K562 (cell line): Measurements from ENCODE around the gene MAP1LC3B. TPM values are rescaled to one million over a fixed set of nuclear protein-coding genes. Genes with fewer than 3 reads are reported as not detected.

Experiments
- DMBX1 ChIP-seq: fragments of 250-450 bp; sonication (Bioruptor Pico); IDR thresholded peaks from 2 replicates; pipeline ENCODE4 v1.8.0; 2022; ENCODE audit warnings: inconsistent platforms, mild to moderate bottlenecking, moderate library complexity, borderline replicate concordance
- HIVEP1 ChIP-seq: fragments of 250-450 bp; sonication (Bioruptor Pico); IDR thresholded peaks from 2 replicates; pipeline ENCODE4 v1.4.0; 2020; ENCODE audit warnings: mild to moderate bottlenecking
- IRF2 ChIP-seq: sonication (generic); formaldehyde crosslinking; IDR thresholded peaks from 2 replicates; pipeline ENCODE4 v1.8.1; 2022; ENCODE audit warnings: mild to moderate bottlenecking, missing genetic modification reagents
- NCOR1 ChIP-seq: fragments of 450-650 bp; IDR thresholded peaks from 2 replicates; pipeline ENCODE4 v1.6.1; 2016; ENCODE audit warnings: mild to moderate bottlenecking, moderate library complexity
- PCBP2 ChIP-seq: fragments of 200-400 bp; formaldehyde crosslinking; IDR thresholded peaks from 2 replicates; pipeline ENCODE4 v1.6.1; 2018; ENCODE audit warnings: low read length, low read depth, mild to moderate bottlenecking, moderate library complexity; ENCODE audit not compliant: poor library complexity, severe bottlenecking
- PML ChIP-seq: IDR thresholded peaks from 2 replicates; pipeline ENCODE4 v1.6.1; 2012; ENCODE audit warnings: low read length, inconsistent platforms
- SMAD1 ChIP-seq: fragments of 150-350 bp; IDR thresholded peaks from 2 replicates; pipeline ENCODE4 v1.6.1; 2014; ENCODE audit warnings: low read length, low read depth; ENCODE audit not compliant: partially characterized antibody
- ZFX ChIP-seq: sonication (generic); formaldehyde crosslinking; IDR thresholded peaks from 2 replicates; pipeline ENCODE4 v1.8.0; 2022; ENCODE audit warnings: mild to moderate bottlenecking, missing genetic modification reagents, moderate library complexity
- ZNF134 ChIP-seq: fragments of 250-450 bp; sonication (Bioruptor Pico); conservative IDR thresholded peaks from 2 replicates; pipeline ENCODE4 v1.4.0; 2020
- ZNF584 ChIP-seq: fragments of 200-800 bp; sonication (Bioruptor generic); IDR thresholded peaks from 2 replicates; pipeline ENCODE4 v1.6.1; 2016; ENCODE audit warnings: low read depth, mild to moderate bottlenecking, missing genetic modification characterization, missing compliant biosample characterization
- polyA plus RNA-seq, 8 experiments: library from polyadenylated mRNA; depleted of rRNA in 4 of 8; stranded (reverse) in 5 of 8; unstranded in 3 of 8; fragments of >200 nt; fragmentation: Nextera tagmentation in 2 of 8; fragmentation: Illumina TruSeq in 1 of 8; extraction: Ambion mirVana in 2 of 8; extraction: Trizol in 1 of 8; gene quantifications; 2 replicates each; pipeline versions ENCODE4 v1.2.1 to v1.2.3, GENCODE V29; 2011 to 2014; ENCODE audit warnings: inconsistent platforms in 1 of 8, missing spikeins in 1 of 8
- total RNA-seq, 7 experiments: library from RNA; depleted of rRNA in 6 of 7; stranded (reverse); fragments of >200 nt in 6 of 7; fragmentation: Illumina TruSeq in 2 of 7; extraction: Trizol in 2 of 7; gene quantifications; 2 replicates each; pipeline versions ENCODE4 v1.2.1 to v1.2.3, GENCODE V29; 2011 to 2021; ENCODE audit warnings: low replicate concordance in 1 of 7
- TF ChIP-seq, protein P1 (sequence below): fragments of 450-650 bp; IDR thresholded peaks from 2 replicates; pipeline ENCODE4 v1.7.1; 2018; ENCODE audit warnings: mild to moderate bottlenecking, low read depth; ENCODE audit not compliant: partially characterized antibody
- TF ChIP-seq, protein P2 (sequence below): fragments of 150-350 bp; conservative IDR thresholded peaks from 2 replicates; pipeline ENCODE4 v1.6.1; 2014; ENCODE audit warnings: low read length
- TF ChIP-seq, protein P3 (sequence below): IDR thresholded peaks from 2 replicates; pipeline ENCODE4 v1.6.1; 2012; ENCODE audit warnings: low read depth, low read length, improper control_type of control experiment, borderline replicate concordance

MAP1LC3B gene
- total and polyA plus RNA-seq, 9 of the 15 experiments (the other 6 are each of a cell fraction or from before 2014, with no cell fraction given), result 16.0 to 81.5 (median 36.7) TPM

DNA sequence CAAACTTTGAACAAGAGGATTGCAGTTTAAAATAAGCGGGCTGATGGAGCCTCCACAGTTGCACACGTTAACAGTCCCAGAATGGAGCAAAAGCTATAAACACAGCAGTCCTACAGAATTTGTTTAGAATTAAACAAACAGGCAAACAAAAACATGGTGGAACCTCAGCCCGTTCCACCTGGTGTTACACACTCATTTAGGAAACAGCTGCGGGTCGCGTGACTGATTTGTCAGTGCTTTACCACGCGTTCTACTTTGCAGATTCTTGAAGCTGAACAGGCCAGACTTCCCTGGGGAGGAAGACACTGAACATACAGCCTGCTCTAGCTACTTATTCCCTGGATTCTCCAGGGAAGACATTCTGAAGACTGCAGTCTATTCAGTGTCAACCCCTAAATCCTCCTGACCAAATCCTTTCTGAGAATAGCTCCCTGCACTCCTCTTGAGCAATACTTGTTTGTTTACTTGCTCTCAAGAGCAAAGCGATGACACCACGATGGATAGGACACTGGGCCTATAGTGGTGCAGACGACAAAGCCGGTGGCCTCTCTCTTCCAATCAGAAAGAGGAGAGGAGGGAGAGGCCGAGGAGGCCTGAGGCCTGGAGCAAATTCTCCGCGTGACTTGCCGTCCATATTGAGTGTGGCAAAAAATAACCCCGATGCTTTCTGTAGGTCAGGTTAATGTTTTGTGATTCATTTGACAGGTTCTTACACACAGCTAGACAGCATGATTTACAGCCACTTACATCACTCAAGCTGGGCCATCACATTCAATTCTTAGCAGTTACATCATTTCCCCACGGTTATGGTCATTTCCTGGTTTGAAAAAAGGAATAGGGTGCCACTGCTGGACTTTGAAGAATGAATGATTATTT lies 4.0 kb upstream of the MAP1LC3B start (continued):
- TF ChIP-seq, protein P1, sequence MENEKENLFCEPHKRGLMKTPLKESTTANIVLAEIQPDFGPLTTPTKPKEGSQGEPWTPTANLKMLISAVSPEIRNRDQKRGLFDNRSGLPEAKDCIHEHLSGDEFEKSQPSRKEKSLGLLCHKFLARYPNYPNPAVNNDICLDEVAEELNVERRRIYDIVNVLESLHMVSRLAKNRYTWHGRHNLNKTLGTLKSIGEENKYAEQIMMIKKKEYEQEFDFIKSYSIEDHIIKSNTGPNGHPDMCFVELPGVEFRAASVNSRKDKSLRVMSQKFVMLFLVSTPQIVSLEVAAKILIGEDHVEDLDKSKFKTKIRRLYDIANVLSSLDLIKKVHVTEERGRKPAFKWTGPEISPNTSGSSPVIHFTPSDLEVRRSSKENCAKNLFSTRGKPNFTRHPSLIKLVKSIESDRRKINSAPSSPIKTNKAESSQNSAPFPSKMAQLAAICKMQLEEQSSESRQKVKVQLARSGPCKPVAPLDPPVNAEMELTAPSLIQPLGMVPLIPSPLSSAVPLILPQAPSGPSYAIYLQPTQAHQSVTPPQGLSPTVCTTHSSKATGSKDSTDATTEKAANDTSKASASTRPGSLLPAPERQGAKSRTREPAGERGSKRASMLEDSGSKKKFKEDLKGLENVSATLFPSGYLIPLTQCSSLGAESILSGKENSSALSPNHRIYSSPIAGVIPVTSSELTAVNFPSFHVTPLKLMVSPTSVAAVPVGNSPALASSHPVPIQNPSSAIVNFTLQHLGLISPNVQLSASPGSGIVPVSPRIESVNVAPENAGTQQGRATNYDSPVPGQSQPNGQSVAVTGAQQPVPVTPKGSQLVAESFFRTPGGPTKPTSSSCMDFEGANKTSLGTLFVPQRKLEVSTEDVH, result peak; percentile 40
- TF ChIP-seq ZNF584 (CRISPR knock-in tag) (peak; percentile 98), ZFX (peak; percentile 88), DMBX1 (CRISPR knock-in tag) (peak; percentile 97), ZNF134 (CRISPR knock-in tag) (0 out of 2 replicates have a peak, but pooled peaks have one; percentile 28), SMAD1 (peak; percentile 92), HIVEP1 (peak; percentile 61; the same call in 1 of the 2 replicates), NCOR1 (peak; percentile 84), IRF2 (no peak), PCBP2 (no peak), PML (peak; percentile 45; the same call in 1 of the 2 replicates)
- TF ChIP-seq, protein P2, sequence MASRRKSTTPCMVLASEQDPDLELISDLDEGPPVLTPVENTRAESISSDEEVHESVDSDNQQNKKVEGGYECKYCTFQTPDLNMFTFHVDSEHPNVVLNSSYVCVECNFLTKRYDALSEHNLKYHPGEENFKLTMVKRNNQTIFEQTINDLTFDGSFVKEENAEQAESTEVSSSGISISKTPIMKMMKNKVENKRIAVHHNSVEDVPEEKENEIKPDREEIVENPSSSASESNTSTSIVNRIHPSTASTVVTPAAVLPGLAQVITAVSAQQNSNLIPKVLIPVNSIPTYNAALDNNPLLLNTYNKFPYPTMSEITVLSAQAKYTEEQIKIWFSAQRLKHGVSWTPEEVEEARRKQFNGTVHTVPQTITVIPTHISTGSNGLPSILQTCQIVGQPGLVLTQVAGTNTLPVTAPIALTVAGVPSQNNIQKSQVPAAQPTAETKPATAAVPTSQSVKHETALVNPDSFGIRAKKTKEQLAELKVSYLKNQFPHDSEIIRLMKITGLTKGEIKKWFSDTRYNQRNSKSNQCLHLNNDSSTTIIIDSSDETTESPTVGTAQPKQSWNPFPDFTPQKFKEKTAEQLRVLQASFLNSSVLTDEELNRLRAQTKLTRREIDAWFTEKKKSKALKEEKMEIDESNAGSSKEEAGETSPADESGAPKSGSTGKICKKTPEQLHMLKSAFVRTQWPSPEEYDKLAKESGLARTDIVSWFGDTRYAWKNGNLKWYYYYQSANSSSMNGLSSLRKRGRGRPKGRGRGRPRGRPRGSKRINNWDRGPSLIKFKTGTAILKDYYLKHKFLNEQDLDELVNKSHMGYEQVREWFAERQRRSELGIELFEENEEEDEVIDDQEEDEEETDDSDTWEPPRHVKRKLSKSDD, result no peak
- TF ChIP-seq, protein P3, sequence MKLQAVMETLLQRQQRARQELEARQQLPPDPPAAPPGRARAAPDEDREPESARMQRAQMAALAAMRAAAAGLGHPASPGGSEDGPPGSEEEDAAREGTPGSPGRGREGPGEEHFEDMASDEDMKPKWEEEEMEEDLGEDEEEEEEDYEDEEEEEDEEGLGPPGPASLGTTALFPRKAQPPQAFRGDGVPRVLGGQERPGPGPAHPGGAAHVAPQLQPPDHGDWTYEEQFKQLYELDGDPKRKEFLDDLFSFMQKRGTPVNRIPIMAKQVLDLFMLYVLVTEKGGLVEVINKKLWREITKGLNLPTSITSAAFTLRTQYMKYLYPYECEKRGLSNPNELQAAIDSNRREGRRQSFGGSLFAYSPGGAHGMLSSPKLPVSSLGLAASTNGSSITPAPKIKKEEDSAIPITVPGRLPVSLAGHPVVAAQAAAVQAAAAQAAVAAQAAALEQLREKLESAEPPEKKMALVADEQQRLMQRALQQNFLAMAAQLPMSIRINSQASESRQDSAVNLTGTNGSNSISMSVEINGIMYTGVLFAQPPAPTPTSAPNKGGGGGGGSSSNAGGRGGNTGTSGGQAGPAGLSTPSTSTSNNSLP, result peak; percentile 98
